ENCODE data around the gene INTS11.
"Not testable (repeated sequence)": the region's sequence is repeated elsewhere in the genome, so short reads cannot be mapped to it uniquely, and the experiment has no call there.

The INTS11 gene

DNA sequence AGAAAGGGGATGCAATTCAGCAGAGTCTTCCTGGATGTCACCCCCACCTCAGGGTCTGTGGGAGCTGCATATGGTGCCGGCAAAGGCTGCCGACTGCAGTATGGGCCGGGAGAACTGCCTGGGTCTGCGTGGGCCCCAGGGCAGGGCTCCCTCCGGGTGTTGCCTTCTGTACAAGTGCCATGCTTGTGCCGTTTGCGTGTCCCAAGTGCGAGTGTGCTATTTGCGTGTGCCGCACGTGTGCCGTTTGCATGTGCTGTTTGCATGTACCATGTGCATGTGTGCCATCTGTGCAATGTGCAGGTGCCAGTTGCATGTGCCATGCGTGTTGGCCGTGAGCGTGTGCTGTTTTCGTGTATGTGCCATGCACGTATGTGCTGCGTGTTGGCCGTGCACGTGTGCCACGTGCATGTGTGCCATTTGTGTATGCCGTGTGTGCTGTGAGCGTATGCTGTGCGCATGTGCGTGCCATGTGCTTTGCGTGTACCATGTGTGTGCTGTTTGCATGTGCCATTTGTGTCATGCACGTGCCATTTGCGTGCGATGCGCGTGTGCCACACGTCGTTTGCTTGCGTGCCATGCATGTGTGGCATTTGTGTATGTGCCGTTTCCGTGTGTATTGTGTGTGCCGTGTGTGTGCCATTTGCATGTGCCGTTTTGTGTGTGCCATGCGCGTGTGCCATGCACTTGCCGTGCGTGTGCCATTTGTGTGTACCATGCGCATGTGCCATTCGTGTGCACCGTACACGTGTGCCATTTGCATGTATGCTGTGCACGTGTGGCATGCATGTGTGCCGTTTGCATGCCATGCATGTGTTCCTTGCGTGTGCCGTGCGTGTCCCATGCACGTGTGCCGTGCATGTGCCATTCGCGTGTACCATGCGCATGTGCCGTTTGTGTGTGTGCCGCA, 5.1 kb upstream of the INTS11 start:
- DNase-seq (ENCODE audit: low spot score) = no peak

DNA sequence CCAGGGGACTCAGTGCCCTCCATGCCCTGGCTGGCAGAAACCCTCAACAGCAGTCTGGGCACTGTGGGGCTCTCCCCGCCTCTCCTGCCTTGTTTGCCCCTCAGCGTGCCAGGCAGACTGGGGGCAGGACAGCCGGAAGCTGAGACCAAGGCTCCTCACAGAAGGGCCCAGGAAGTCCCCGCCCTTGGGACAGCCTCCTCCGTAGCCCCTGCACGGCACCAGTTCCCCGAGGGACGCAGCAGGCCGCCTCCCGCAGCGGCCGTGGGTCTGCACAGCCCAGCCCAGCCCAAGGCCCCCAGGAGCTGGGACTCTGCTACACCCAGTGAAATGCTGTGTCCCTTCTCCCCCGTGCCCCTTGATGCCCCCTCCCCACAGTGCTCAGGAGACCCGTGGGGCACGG, 3.8 kb upstream of the INTS11 start:
- DNase-seq (ENCODE audit: low spot score) = no peak

GRCh38 chr1:1327291-1327690, 2.8 kb upstream of the INTS11 start:
- no peak for DNase-seq (ENCODE audit: low spot score)

DNA sequence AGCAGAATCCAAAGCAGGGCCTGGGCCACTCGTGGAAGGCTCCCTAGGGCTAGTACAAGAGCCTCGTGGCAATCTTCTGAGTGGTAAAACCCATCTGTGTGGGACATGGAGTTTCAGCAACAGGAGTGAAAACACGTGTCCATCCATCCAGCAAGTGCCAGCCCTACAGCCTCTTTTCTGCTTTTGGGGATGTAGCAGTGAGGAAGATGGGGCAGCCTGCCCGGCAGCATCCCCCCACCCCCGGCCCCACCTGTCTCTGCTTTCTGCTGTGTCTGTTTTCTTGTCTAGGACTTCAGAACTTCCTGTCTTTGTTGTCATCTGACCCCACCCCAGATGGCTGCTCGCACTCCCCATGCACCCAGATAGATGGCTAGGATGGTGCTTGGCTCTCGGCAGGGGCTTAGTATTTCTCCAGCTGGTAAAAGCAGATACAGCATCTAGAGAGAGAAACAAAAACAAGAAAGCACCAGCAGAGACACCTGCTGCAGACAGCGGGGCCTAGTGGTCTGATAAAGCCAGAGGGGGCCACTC, 1.7 kb upstream of the INTS11 start:
- DNase-seq (ENCODE audit: low spot score) = no peak

DNA sequence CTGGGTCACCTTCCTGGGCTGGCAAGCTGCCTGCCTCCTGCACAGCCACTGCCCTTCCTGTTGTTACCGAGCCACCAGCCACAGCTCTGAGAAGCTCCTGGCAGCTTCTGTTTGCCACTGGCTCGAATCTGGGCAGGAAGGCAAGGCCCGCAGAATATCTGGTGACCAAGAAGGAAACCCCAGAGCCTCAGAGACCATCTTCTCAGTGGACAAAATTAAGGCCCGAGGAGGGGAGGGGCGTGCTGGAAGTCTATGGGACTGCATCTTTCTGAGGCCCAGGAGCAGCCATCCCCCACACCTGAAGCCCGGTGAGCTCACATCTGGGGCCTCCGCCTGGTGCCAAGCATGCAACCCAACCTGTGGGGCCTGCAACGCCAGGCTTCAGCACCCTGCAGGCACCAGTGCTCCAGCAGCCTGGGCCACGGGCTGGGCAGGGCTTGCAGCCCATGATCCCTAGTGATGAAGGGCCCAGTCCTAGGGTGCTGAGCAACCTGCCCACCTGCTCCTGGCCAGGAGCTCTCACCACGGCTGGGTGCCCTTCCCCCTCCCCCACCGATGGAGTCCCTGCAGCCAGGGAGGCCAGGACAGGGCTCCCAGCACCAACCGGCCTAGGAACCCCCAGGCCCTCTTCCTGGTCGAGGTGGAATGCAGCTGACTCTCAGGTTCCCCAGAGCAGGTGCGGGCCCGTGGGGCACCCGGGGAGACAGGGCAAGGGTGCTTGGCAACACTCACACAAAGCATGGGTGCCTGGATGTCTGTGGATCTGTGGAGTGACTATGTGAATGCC, 1.0 kb upstream of the INTS11 start:
- no peak for DNase-seq (ENCODE audit: low spot score)

- DNase-seq (ENCODE audit: low spot score) = no peak
Observed at GRCh38 chr1:1324084-1324523, 356 bp downstream of the INTS11 start.

GRCh38 chr1:1322952-1323351, 1.5 kb downstream of the INTS11 start:
- DNase-seq (ENCODE audit: low spot score) = no peak

GRCh38 chr1:1322418-1322817, 2.0 kb downstream of the INTS11 start:
- no peak for DNase-seq (ENCODE audit: low spot score)

GRCh38 chr1:1321477-1321876, 3.0 kb downstream of the INTS11 start:
- no peak for DNase-seq (ENCODE audit: low spot score)

DNA sequence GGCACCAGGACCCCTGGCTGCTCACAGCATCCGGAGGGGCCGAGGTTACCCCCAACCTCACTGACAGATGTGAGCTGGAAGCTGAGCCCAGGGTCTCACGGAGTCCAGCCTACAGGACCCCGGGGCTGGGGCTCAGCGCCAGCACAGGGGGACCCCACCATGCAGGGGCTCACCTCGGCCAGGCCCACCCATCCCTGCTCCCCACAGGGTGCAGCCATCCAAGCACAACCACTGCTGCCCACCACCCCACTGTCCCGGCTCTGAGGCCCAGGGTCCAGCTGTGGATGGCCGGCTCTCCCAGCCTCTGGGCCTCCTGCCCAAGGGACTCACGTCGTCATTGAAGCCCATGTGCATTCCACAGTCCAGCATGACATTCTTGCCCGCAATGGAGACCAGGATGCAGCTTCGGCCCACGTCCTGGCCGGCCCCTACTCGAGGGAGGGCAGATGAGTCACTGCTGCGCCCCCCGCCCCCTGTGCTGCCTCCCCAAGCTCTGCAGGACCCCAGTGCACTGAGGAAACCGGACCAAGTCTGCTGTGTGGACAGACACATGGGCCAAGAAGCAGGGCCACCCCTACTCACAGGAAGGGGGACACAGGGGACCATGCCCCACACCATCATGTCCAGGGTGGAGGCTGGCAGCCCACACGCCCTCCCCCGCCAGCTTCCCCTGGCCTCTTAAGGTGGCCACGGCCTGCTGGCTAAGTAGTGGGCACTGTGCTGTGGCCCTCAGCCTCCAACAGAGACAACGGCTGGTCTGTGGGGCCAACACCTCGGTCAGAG, 3.6 kb downstream of the INTS11 start:
- DNase-seq (ENCODE audit: low spot score) = no peak

DNA sequence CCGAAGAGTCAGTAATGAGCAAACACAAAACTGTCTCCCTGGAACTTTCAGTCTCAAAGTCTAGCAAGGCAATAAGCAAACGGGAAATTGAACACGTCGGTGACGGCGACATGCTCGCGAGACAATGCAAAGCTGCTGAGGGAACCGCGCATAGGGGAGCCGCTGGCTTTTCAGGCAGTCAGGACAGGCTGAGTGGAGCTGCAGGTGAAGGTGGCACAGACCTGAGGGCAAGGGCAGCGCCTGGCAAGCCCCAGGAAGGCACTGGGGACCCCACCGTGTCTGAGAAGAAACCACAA, 4.9 kb downstream of the INTS11 start:
- no peak for DNase-seq (ENCODE audit: low spot score)

- DNase-seq (ENCODE audit: low spot score) = no peak
Observed at GRCh38 chr1:1318777-1319645, 5.4 kb downstream of the INTS11 start.

GRCh38 chr1:1318131-1318652, 6.3 kb downstream of the INTS11 start:
- DNase-seq (ENCODE audit: low spot score) = no peak

DNA sequence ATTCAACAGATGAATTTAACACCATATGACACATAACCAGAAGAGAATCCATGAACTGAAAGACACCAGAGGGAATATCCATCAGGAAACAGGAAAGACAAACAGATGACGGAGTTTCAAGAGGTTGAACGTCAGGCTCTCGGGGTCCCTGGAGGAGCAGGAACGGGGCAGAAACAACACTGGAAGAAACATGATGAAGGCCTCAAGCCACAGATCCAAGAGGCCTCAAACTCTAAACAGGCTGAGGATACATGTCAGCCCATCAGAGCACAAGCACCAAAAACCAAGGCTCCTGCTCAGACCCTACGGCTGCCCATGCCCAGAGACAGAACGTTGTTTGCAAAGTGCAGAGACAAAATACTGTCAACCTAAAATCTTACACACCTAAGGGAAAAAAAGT, 7.0 kb downstream of the INTS11 start:
- DNase-seq (ENCODE audit: low spot score) = no peak

- not testable (repeated sequence) for DNase-seq (ENCODE audit: low spot score)
Observed at GRCh38 chr1:1316199-1316598, 8.3 kb downstream of the INTS11 start.

GRCh38 chr1:1315435-1315954, 9.0 kb downstream of the INTS11 start:
- DNase-seq (ENCODE audit: low spot score) = no peak

DNA sequence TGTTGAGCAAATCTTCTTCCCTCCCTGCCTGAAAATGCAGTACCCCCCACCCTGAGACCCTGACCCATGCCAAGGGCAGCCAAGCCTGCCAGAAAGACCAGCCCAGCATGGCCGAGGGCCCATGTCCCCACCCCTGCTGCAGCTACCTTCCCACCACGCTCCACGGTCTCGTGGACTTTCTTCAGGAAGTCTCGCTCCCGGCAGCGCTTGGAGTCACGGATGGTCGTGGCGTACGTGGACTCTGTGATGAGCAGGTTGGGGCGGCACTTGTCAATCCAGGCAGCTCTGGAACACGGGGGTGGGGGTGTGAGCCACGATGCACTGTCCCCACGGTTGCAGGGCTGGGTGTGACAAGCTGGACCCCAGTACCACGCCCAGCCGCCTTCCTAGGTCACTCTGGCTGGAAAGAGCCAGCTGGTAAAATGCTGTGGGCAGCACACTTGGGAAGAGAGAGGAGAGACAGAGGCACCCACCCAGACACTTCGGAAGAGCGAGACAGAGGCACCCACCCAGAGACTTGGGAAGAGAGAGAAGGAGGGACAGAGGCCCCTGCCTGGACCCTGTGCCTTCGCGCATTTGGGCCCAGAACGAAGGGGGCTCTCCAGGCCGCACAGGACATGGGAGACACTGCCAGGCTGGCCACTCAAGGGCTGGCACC, 9.7 kb downstream of the INTS11 start:
- no peak for DNase-seq (ENCODE audit: low spot score)

DNA sequence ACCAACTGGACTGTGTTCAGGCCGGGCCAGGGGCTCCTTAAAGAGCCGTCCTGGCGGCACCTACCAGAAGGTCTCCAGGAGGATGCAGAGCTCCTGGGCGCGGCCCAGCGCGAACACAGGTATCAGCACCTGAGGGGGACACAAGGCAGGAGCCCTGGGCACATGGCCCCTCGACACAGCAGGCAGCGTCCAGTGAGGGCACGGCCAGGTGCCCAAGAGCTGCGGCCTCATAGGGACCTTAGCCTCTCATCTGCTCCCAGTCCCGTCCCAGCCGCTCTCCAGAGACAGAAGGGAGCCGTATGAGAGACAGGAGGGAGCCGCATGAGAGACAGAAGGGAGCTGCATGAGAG, 10.2 kb downstream of the INTS11 start:
- no peak for DNase-seq (ENCODE audit: low spot score)

- DNase-seq (ENCODE audit: low spot score) = no peak
Observed at GRCh38 chr1:1313500-1314236, 10.8 kb downstream of the INTS11 start.
